DOHH2 (cell line): ENCODE measurements around the gene CALN1.
"Not testable (repeated sequence)": the region's sequence is repeated elsewhere in the genome, so short reads cannot be mapped to it uniquely, and the experiment has no call there.

ENCODE experiments used
- H3F3A ChIP-seq: fragments of 200-600 bp; sonication (generic), shearing (Covaris generic); 2 replicates; pipeline ENCODE4 v1.6.0; 2016; ENCODE audit warnings: antibody characterized with exemption, mild to moderate bottlenecking; ENCODE audit not compliant: control insufficient read depth, insufficient read depth
- H3K27ac ChIP-seq: fragments of 200-600 bp; sonication (generic); 2 replicates; pipeline ENCODE4 v1.5.1; 2014; ENCODE audit warnings: low read depth, mild to moderate bottlenecking, low read length, moderate library complexity
- H3K27me3 ChIP-seq: fragments of 200-600 bp; sonication (generic); 2 replicates; pipeline ENCODE4 v1.6.1; 2014; ENCODE audit warnings: mild to moderate bottlenecking, low read length, mixed read lengths; ENCODE audit not compliant: control insufficient read depth
- H3K36me3 ChIP-seq: fragments of 200-600 bp; sonication (generic); 2 replicates; pipeline ENCODE4 v1.6.1; 2014; ENCODE audit warnings: mild to moderate bottlenecking, low read length, moderate library complexity, mixed read lengths; ENCODE audit not compliant: control insufficient read depth
- H3K4me1 ChIP-seq: fragments of 200-600 bp; sonication (generic); 2 replicates; pipeline ENCODE4 v1.6.1; 2014; ENCODE audit warnings: mild to moderate bottlenecking, low read length, mixed read lengths; ENCODE audit not compliant: control insufficient read depth
- H3K4me2 ChIP-seq: fragments of 200-600 bp; sonication (generic); 2 replicates; pipeline ENCODE4 v1.6.0; 2014; ENCODE audit warnings: mild to moderate bottlenecking, low read length, moderate library complexity
- H3K4me3 ChIP-seq: fragments of 200-600 bp; sonication (generic); 2 replicates; pipeline ENCODE4 v1.5.1; 2014; ENCODE audit warnings: mild to moderate bottlenecking, low read length, mixed read lengths
- H3K79me2 ChIP-seq: fragments of 200-600 bp; sonication (generic); 2 replicates; pipeline ENCODE4 v1.6.1; 2014; ENCODE audit warnings: mild to moderate bottlenecking, low read length, mixed read lengths; ENCODE audit not compliant: control insufficient read depth
- H3K9me2 ChIP-seq: fragments of 200-600 bp; sonication (generic); replicated peaks from 2 replicates; pipeline ENCODE4 v1.6.1; 2014; ENCODE audit warnings: mild to moderate bottlenecking, low read length, mixed read lengths; ENCODE audit not compliant: control insufficient read depth
- H3K9me3 ChIP-seq: fragments of 200-600 bp; sonication (generic); 2 replicates; pipeline ENCODE4 v1.6.1; 2014; ENCODE audit warnings: antibody characterized with exemption, low read length, mixed read lengths; ENCODE audit not compliant: control insufficient read depth, insufficient read depth
- H4K20me1 ChIP-seq: fragments of 200-600 bp; sonication (generic); 2 replicates; pipeline ENCODE4 v1.6.0; 2014; ENCODE audit warnings: low read depth, mild to moderate bottlenecking, antibody characterized with exemption, low read length, moderate library complexity; ENCODE audit not compliant: control insufficient read depth, insufficient read depth
- EZH2phosphoT487 ChIP-seq: fragments of 200-600 bp; sonication (generic); IDR thresholded peaks from 2 replicates; pipeline ENCODE4 v1.6.1; 2017; ENCODE audit warnings: borderline replicate concordance, mild to moderate bottlenecking, antibody characterized with exemption, low read length, moderate library complexity, mixed read lengths
- TF ChIP-seq, protein P1 (sequence below): fragments of 200-600 bp; sonication (generic); IDR thresholded peaks from one replicate; pipeline ENCODE4 v1.5.1; 2014; ENCODE audit warnings: antibody characterized with exemption, mild to moderate bottlenecking, low read depth, low read length; ENCODE audit not compliant: poor library complexity, severe bottlenecking

The CALN1 gene

GRCh38 chr7:72213081-72213480 is 199.1 kb downstream of the CALN1 start:
- no peaks in the 10 kb centered on the region for H4K20me1 ChIP-seq
- no peak overlapping the region for H3K27ac ChIP-seq
- H3K79me2 ChIP-seq: no peaks in the 10 kb centered on the region
- no peaks in the 10 kb centered on the region for H3F3A ChIP-seq
- no peaks in the 10 kb centered on the region for H3K9me2 ChIP-seq
- no peaks in the 10 kb centered on the region for H3K4me1 ChIP-seq
- no peak overlapping the region for H3K4me2 ChIP-seq
- no peaks in the 10 kb centered on the region for H3K27me3 ChIP-seq
- no peak for TF ChIP-seq EZH2phosphoT487
- TF ChIP-seq, protein P1, sequence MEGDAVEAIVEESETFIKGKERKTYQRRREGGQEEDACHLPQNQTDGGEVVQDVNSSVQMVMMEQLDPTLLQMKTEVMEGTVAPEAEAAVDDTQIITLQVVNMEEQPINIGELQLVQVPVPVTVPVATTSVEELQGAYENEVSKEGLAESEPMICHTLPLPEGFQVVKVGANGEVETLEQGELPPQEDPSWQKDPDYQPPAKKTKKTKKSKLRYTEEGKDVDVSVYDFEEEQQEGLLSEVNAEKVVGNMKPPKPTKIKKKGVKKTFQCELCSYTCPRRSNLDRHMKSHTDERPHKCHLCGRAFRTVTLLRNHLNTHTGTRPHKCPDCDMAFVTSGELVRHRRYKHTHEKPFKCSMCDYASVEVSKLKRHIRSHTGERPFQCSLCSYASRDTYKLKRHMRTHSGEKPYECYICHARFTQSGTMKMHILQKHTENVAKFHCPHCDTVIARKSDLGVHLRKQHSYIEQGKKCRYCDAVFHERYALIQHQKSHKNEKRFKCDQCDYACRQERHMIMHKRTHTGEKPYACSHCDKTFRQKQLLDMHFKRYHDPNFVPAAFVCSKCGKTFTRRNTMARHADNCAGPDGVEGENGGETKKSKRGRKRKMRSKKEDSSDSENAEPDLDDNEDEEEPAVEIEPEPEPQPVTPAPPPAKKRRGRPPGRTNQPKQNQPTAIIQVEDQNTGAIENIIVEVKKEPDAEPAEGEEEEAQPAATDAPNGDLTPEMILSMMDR: no peak
- no peaks in the 10 kb centered on the region for H3K9me3 ChIP-seq
- H3K36me3 ChIP-seq: no peaks in the 10 kb centered on the region
- no peak overlapping the region for H3K4me3 ChIP-seq

DNA sequence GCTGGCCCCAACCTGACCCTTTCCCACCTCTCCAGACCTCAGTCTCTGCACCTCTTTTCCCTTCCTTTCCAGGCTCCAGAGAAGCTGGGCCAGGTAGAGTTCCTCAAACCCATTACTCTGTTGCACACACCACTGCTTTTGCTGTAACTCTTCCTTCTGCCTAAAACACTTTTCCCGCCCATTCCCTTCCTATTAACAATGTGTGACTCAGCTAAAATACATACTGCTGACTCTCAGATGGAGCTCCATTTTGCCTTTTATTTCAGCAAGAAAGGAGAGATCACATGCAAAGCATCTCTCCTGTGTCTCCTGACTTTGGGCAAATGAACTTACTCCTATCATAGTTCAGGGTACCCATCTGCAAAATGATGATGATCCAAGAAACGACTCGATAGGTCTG is 201.0 kb downstream of the CALN1 start:
- no peaks in the 10 kb centered on the region for H4K20me1 ChIP-seq
- no peak overlapping the region for H3K4me2 ChIP-seq
- H3K9me2 ChIP-seq: no peaks in the 10 kb centered on the region
- no peaks in the 10 kb centered on the region for H3K79me2 ChIP-seq
- H3K4me1 ChIP-seq: no peaks in the 10 kb centered on the region
- H3F3A ChIP-seq: no peaks in the 10 kb centered on the region
- TF ChIP-seq EZH2phosphoT487: no peak
- no peak overlapping the region for H3K27ac ChIP-seq
- no peaks in the 10 kb centered on the region for H3K36me3 ChIP-seq
- H3K27me3 ChIP-seq: no peaks in the 10 kb centered on the region
- H3K9me3 ChIP-seq: no peaks in the 10 kb centered on the region
- H3K4me3 ChIP-seq: no peak overlapping the region

DNA sequence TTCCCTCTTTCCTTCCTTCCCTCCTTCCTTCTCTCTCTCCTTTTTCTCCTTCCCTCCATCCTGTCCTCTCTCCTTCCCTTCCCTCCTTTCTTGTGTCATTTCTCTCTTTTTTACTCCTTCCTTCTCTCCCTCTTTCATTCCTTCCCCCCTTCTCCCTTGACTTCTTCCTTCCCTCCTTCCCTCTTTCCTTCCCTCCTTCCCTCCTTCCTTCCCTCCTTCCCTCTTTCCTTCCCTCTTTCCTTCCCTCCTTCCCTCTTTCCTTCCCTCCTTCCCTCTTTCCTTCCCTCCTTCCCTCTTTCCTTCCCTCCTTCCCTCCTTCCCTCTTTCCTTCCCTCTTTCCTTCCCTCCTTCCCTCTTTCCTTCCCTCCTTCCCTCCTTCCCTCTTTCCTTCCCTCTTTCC is 203.1 kb downstream of the CALN1 start:
- H3K79me2 ChIP-seq, H3K27me3 ChIP-seq, H3K27ac ChIP-seq, H3K4me3 ChIP-seq, H3K4me1 ChIP-seq, H3K4me2 ChIP-seq, H3K9me2 ChIP-seq, H3K9me3 ChIP-seq, H4K20me1 ChIP-seq, H3F3A ChIP-seq, H3K36me3 ChIP-seq: not testable (repeated sequence)

DNA sequence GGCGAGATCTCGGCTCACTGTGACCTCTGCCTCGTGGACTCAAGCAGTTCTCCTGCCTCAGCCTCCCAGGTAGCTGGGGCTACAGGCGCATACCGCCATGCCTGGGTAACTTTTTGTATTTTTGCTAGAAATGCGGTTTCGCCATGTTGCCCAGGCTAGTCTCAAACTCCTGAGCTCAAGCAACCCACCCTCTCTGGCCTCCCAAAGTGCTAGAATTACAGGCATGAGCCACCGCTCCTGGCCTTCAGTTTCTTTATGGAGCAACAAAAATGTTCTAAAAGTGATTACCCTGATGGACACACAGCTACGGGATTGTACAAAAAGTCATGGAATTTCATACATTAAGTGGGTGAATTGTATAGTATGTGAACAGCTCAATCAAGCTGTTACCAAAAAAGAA is 216.0 kb downstream of the CALN1 start:
- Histone ChIP-seq H4K20me1 (no peaks in the 10 kb centered on the region), H3F3A (no peaks in the 10 kb centered on the region), H3K4me1 (no peaks in the 10 kb centered on the region), H3K27ac (no peak overlapping the region), H3K27me3 (no peaks in the 10 kb centered on the region), H3K9me3 (no peaks in the 10 kb centered on the region), H3K9me2 (no peaks in the 10 kb centered on the region), H3K79me2 (no peaks in the 10 kb centered on the region), H3K4me2 (no peak overlapping the region), H3K36me3 (no peaks in the 10 kb centered on the region), H3K4me3 (no peak overlapping the region)
- TF ChIP-seq, protein P1: no peak
- TF ChIP-seq EZH2phosphoT487: no peak
